HG02938 (cell line): ENCODE measurements around the gene ARFGEF2.
"Not testable (repeated sequence)": the region's sequence is repeated elsewhere in the genome, so short reads cannot be mapped to it uniquely, and the experiment has no call there.

Experiments
- ATAC-seq: cut with Tn5 transposase; IDR thresholded peaks from one replicate; pipeline ENCODE4 v1.9.1; 2021; ENCODE audit warnings: mild to moderate bottlenecking, moderate library complexity; ENCODE audit not compliant: unreplicated experiment

Gene ARFGEF2

DNA sequence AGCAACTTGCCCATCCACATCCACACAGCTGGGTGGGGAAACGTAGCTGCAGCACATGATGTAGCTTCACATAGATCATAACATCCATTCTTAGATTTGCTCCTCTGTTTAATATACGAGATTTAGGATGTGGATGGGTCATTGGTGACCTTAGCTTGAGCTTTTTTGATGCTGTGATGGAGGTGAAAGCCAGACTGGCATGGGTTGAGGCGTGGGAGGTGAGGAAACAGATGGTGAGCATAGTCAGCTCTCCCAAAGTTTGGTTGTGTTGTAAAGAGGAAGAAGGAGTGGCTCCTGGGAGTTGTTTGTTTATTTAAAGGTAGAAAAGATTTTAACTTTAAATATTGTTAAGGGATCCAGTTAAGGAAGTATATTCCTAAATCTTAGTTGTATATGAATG is 5.3 kb downstream of the ARFGEF2 start:
- ATAC-seq, result no peak

DNA sequence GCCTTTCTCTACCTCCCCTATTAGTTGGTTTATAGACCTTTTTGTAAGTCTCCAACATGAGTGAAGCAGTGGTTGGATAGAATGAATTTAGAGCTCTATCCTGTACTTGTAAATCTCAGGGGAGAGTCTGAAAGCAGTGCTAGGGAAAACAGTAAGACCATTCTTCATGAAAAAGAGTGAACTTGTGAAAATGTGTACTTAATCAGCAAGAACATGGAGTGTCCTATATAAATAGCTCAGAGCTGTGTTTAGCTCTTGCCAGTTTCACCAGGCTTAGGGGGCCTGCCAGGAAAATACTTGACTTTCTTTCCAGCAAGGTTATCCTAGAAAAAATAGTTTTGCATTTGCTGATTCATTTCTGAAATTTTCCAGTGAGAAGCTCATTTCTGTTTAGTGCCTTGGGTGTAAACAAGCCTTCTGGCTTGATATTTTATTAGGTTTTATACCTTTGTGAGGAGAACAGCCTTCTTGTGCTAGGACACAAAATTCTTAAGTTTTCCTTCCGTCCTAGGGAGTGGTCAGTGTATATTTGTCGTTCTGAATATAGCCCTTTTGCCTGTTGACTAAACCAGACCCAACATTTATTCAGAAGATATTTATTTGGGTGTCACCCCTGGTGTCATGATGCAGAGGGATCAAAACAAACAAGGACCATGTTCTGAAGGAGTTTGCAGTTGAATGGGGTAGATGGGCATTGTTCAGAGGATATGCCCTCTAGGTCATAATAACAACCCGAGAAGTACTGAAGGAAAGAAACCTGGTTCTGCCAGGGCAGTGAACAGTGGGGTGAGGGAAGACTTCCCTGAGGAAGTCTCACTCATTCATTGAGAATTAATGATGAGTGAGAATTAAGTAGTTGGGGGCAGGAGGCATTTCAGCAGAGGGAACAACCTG is 7.6 kb downstream of the ARFGEF2 start:
- ATAC-seq, result no peak

DNA sequence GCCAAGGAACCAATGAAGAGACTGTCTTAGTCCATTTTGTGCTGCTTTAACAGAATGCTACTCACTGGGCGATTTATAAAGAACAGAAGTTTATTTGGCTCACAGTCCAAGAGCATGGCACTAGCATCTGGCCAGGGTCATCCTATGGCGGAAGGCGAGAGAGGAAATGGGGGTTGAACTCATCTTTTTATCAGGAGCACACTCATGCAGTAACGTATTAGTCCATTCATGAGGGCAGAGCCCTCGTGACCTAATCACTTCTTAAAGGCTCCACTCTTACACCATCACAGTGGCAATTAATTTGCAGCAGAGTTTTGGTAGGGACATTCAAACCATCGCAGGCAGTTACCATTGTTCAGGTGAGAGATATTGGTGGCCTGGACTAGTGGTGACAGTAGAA is 8.5 kb downstream of the ARFGEF2 start:
- no peak for ATAC-seq

DNA sequence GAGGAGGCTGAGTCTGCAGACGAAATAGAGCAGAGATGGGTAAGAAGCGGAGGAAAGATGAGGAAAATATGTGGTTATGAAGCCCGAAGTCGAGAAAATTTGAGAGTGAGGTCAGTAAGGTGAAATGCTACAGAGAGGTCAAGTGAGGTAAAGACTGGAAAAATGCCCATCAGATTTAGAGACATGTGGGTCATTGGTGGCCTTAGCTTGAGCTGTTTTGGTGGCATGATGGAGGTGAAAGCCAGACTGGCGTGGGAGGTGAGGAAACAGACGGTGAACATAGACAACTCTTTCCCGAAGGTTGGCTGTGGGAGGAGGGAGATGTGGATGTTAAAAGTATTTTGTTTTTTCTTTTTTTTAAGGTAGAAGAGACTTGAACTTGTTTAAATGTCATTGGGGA is 9.4 kb downstream of the ARFGEF2 start:
- no peak for ATAC-seq

DNA sequence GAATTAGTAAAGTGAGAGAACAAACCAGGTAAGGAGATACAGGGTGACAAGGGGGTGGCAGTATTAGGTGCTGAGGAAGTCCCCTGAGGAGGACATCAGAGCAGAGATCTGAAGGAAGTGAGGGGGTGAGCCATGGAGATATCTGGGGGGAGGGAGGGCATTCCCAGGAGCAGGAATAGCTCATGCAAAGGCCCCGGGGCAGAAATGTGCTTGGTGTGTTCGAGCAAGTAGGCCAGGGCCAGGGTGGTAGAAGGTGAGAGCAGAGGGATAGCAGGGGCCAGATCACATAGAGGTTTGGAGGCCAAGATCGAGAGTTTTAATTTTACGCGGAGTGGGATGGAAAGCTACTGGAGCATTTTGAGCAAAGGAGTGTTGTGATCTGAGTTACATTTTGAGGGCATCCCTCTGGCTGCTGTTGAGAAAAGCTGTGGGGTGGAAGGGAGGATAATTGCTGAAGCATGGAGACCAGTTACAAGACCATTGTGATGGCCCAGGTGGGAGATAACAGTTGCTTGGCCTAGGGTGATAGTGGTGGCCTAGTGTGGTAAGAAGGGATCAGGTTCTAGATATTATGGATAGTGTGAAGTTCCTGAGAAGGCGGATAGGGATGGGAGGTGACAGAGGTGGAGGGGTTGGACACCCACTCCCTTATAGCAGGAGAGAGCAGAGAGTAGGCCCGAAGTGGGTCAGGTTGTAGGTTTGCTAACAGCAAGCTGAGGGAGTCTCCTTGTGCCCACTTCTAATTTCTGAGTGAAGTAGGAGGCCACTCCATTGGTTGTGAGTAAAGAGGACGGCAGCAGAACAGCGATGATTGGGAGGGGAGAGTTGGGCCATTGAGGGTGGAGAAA is 10.2 kb downstream of the ARFGEF2 start:
- no peak for ATAC-seq

DNA sequence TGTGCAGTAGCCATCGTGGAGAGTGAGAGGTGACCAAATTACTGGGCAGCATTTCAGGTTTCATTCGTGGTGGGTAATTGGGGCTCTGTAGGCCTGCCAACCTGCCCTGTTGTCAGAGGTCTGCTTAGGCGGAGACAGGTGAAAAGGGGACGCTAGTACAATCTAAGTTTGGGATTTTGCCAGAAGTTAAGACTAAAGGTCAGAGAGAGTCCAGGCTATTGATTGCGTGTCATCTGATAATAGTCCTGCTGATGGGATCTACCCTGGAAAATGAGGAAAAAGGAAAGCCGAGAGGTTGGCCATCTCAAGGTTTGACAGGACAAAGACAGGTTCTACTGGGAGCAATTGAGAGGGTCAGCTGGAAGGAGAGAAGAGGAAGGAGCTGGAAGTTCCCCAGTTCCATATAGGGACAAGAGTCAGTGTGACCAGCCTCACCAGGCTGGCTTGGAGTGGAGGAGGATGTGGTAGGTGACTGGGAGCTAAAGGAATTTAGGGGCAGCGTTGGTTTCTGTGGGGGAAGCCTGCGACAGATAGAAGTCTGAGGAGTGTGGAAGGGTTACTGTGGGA is 10.9 kb downstream of the ARFGEF2 start:
- ATAC-seq, result no peak

DNA sequence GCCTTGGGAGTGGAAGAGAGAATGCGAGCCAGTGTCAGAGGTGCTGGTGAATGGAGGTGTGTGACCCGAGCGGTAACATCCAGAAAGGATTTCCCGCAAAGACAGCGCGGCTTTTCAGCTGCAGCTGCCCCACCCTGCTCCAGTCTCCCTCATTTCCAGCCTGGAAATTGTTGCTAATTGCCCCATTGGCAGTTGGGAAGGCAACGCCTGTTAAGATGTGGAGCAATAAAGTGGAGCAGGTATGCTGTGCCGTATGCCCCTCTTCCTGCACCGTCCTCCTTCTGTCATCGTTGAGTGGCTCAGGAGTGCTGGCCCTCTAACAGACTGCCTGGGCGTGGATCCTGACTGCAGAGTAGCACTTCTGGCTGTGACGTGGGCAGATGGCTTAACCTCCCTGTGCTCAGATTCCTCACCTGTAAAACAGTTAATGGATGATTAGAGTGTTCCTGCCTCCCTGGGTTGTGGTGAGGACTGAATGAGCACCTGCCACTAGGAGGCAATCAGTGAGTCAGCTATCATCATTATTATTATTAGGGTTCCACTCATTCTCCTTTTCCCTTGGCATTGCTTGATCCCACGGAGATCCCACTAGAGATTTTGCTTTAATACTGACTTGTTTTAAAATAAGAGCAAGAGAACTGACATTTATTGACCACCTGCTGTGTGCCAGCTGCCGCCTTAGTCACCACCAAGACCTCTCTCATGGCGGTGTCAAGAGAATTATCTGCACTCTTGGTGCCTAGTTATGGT is 11.7 kb downstream of the ARFGEF2 start:
- ATAC-seq, result no peak

DNA sequence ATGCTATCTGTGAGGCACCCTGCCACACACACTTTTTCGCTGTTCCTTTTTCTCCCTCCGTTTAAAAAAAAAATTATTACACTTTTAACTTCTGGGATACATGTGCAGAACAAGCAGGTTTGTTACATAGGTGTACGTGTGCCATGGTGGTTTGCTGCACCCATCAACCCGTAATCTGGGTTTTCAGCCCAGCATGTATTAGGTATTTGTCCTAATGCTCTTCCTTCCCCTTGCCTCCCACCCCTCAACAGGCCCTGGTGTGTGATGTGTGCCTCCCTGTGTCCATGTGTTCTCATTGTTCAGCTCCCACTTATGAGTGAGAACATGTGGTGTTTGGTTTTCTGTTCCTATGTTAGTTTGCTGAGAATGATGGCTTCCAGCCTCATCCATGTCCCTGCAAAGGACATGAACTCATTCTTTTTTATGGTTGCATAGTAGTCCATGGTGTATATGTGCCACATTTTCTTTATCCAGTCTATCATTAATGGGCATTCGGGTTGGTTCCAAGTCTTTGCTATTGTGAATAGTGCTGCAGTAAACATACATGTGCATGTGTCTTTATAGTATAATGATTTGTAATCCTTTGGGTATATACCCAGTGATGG is 12.9 kb downstream of the ARFGEF2 start:
- ATAC-seq, result not testable (repeated sequence)

DNA sequence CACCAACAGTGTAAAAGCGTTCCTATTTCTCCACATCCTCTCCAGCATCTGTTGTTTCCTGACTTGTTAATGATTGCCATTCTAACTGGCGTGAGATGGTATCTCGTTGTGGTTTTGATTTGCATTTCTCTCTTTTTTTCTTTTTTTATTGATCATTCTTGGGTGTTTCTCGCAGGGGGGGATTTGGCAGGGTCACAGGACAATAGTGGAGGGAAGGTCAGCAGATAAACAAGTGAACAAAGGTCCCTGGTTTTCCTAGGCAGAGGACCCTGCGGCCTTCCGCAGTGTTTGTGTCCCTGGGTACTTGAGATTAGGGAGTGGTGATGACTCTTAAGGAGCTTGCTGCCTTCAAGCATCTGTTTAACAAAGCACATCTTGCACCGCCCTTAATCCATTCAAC is 13.5 kb downstream of the ARFGEF2 start:
- not testable (repeated sequence) for ATAC-seq

DNA sequence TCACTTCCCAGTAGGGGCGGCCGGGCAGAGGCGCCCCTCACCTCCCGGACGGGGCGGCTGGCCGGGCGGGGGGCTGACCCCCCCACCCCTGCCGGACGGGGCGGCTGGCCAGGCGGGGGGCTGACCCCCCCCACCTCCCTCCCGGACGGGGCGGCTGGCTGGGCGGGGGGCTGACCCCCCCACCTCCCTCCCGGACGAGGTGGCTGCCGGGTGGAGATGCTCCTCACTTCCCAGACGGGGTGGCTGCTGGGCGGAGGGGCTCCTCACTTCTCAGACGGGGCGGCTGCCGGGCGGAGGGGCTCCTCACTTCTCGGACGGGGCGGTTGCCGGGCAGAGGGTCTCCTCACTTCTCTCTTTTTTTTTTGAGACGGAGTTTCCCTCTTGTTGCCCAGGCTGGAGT is 14.7 kb downstream of the ARFGEF2 start:
- ATAC-seq, result not testable (repeated sequence)

DNA sequence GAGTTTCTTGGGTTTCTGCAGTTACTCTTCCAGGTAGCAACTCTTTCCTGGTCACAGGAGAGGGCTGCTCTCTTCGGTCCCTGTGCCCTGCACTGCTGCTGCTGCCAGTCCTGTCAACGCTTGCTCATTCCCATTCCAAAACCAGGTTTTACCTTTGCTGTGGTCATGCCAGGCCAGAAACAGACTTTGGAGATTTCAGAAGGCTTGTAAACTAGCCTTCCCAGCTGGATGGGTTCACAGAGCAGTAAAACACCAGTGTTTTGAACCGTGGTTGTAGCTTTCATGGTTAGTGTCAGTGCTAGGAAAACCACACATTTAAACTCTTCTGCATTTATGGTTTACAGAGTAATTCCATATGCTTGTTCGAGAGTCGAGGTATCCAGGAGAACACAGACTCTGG is 16.2 kb downstream of the ARFGEF2 start:
- ATAC-seq, result no peak

DNA sequence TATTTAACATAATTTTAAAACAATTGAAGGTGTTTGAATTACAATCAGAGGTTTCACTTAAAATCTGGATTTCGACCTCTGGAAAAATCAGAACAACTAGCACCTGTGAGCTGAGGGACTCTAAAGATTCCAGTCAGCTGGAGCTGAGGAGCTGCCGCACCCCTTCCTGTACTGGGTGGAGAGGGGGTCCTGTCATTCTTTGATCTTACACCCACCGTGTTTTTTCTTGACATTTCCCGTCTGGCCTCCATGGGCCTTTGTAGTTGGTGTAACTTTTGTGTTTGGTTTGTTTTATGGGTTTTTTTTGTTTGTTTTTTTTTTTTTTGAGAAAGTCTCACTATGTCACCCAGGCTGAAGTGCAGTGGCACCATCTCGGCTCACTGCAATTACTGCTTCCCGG is 17.2 kb downstream of the ARFGEF2 start:
- no peak for ATAC-seq

DNA sequence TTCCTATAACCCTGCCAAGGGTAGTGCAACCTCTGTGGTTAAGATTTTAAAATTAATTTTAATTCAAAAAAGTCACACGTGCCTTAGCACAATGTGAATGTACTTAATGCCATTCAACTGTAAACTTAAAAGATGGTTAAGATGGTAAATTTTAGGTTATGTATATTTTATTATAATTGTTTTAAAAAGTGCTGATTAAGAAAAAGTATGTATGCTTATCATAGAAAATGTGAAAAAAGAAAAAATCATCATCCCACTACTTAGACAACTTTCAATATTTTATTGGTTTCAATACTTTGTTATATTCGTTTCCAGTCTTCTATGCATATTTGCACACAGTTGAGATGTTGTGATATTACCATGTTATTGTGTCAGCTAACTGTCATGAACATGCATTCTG is 18.7 kb downstream of the ARFGEF2 start:
- ATAC-seq, result no peak

DNA sequence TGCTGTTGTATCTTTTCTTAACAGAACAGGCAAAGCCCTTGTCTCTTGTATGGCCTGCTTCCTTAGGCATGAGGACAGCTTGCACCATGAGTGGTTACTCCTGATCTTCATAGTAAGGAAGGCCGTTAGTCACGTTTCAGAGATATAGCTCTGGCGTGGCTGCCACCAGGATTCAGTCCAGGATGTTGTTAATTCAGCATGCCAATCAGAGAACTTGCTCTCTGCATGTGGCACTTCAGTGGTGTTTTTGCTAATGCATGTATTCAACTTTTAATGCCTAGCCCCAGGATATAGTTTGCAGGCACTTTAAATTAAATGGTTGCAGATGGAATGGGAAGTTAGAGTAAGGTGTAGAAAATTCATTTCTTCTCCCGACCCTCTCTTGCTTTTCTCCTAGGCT is 20.0 kb downstream of the ARFGEF2 start:
- ATAC-seq, result no peak

DNA sequence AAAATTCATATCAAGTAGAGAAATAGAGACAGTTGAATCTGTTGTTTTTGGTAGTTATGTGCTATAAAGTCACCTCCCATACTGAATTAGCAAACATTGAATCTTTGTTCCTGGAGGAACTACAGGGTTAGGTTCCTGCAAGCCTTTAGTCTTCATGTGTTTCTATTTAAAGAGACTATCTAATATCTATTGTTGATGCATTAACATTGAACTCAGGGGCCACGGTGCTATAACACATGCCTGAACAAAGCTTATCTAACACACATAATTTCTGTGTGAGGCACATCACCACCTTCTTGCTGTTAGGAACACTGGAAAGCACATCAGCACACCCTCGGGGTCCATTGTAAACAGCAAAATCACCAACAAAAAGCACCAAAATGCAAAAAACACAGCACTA is 21.2 kb downstream of the ARFGEF2 start:
- no peak for ATAC-seq

DNA sequence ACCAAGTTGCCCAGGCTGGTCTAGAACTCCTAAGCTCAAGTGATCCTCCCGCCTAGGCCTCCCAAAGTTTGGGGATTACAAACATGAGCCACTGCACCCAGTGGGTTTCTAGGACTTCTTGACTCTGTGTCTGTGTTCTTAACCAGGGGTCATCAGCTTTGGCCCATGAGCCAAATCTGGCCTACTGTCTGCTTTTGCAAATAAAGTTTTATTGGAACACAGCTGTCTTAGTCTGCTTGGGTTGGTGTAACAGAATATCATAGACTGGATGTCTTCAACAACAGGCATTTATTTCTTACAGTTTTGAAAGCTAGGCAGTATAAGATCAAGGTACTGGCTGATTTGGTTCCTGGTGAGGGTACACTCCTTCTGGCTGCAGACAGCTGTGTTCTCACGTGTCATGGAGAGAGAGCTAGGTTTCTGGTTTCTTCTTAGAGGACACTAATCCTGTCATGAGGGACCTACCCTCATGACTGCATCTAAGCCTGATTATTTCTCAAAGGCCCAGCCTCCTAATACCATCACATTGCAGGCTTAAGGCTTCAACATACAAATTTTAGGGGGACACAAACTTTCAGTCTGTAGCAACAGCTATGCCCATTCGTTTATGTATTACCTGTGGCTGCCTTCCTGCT is 23.3 kb downstream of the ARFGEF2 start:
- no peak for ATAC-seq

DNA sequence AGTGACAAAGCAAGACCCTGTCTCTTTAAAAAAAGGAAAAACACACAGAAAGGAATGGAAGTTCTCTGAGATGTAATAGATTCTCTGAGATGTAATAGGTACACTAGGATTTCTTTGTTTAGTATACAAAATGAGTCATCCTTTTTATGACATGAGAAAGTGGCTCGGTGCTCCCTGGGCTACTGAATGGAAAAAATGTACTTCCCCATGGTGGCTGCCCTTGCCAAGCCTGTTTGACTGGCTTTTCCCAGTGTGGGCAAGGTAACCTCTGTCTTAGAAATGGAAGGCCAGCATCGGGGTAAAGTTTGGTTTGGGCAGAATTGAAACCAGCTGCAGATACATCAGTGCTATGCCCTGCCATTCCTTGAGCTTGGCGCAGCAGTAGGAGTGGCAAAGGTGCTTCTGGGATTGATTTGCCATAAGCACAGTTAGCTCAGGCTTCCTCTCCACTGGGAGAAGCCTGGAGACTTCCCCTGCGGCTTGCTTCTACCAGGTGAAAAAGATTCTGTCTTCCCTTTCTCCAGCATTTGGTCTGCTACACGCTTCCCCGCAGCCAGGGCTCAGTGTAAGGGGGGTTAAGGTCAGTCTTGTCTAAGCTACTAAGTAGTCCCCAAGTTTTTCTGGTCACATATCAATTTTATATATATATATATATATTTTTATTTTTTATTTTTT is 24.5 kb downstream of the ARFGEF2 start:
- ATAC-seq, result no peak

DNA sequence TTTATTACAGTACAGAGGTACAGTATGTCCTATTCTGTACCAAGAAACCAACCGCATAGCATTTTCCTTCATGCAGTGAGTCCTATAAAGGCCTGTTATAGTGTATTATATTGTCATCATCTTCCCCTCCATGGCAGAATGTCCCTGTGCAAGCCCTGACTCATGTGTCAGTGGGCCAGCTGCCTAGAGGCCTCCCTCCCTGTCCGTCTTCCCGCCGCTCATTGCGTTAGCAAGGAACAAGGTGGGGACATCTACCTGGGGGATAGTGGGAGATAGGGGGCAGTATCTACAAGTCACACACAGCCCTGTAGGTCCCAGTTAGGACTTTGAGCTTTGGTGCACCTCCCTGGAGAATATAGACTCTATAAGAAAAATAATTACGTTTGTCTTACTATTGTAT is 27.1 kb downstream of the ARFGEF2 start:
- no peak for ATAC-seq

DNA sequence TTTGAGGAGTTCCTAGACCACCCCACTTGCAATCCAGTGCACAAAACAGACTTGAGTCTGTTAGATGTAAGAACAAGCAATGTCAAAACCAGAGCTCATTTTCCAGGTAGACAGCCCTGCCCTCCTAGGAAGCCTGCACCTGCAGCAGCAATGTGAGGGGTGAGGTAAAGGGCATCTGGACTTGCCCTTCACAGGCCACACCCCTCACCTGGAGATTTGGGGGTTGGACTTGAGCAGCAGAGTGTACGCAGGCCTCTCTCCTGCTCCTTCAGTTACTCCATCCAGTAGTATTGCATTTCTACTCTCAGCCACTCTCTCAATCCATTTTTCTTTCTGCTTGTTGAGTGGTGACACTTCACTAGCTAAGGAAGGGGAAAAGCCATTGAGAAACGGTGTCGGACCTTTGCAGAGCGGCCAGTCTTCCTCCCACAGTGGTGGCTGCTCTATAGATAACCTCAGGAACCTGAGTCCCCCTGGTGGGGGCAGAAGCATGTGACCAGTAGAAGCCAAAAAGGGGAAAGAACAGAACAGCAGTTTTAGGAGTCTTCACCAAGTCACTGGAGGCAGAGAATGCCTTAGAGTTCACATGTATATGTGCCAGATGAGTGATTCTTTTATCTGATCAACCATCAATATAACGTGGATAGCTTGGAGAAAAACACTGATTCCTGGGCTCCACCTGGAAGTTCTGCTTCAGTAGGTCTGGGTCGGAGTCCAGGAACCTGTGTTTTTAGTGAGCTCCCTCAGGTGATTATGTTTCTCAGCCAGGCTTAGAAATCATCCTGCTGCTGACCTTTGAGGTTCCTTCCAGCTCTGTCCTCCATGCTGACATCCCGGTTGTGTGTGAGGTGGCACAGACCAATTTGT is 28.0 kb downstream of the ARFGEF2 start:
- ATAC-seq, result no peak
